ENCODE results near the gene ITSN1. TPM values are rescaled to one million over a fixed set of nuclear protein-coding genes. Genes with fewer than 3 reads are reported as not detected.
"Not testable (repeated sequence)": the region's sequence is repeated elsewhere in the genome, so short reads cannot be mapped to it uniquely, and the experiment has no call there.

The ITSN1 gene
- total RNA-seq, 1 donor from 2014 or later = 4.5 TPM

DNA sequence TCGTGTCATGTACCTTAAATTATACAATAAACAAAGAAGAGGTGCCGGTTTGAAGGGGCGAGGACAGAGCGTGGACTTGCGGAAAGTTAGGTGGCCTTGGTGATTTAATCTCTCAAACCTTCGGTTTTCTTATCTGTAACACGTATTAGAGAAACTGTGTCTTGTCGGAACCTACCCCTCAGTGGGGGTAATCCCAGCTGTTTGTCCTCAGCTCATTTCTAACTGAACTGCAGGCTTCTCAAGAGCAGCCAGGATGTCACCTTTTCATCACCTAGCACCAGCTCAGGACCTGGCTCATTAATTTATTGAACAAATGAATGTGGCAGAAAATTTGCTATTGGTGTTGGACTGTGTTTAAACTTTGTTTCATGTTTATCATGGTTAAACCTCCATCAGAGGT is 31.2 kb downstream of the ITSN1 start:
- no peak for DNase-seq (ENCODE audit: low spot score)
- Mint-ChIP-seq H3K27me3 (ENCODE audit: insufficient read depth) (peaks cover 8% of the 10 kb centered on the region), H3K36me3 (ENCODE audit: low read depth) (no peaks in the 10 kb centered on the region), H3K4me3 (no peak overlapping the region), H3K4me1 (ENCODE audit: low read depth) (no peaks in the 10 kb centered on the region), H3K27ac (no peak overlapping the region), H3K9me3 (no peaks in the 10 kb centered on the region)
- intact Hi-C loops (cut with micrococcal nuclease) = no loop called here

DNA sequence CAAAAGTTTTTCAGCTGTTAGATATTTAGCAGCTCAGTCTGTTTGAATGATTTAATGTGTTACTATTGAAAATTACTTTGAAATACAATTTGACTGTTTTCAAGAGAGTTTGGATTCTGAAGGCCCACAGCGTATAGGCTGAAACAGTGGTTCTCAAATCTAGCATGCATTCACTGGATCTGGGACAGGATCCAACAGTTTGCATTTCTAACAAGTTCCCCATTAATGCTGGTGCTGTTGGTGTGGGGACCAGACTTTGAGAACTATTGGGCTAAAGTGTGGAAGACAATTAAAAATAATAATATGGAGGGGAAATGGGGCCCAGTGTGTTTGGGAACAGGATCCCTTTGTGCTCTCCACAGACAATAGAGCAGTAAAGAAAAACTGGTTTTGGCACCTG is 31.9 kb downstream of the ITSN1 start:
- intact Hi-C loops (cut with micrococcal nuclease) = no loop called here
- Mint-ChIP-seq H3K27ac (no peak overlapping the region), H3K9me3 (no peaks in the 10 kb centered on the region), H3K36me3 (ENCODE audit: low read depth) (no peaks in the 10 kb centered on the region), H3K27me3 (ENCODE audit: insufficient read depth) (peaks cover 8% of the 10 kb centered on the region), H3K4me3 (no peak overlapping the region), H3K4me1 (ENCODE audit: low read depth) (no peaks in the 10 kb centered on the region)
- no peak for DNase-seq (ENCODE audit: low spot score)

DNA sequence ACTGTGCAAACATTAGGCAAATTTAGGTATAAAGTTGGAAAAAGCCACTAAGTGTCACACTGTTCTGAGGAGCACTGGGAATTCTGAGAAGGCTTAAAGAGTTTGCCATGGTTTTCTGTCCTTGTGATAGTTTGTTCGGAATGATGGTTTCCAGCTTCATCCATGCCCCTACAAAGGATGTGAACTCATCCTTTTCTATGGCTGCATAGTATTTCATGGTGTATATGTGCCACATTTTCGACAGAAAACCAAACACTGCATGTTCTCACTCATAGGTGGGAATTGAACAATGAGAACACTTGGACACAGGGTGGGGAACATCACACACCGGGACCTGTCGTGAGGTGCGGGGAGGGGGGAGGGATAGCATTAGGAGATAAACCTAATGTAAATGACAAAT is 34.4 kb downstream of the ITSN1 start:
- H3K36me3 Mint-ChIP-seq (ENCODE audit: low read depth); H3K27ac Mint-ChIP-seq; H3K4me1 Mint-ChIP-seq (ENCODE audit: low read depth); H3K9me3 Mint-ChIP-seq; intact Hi-C loops (cut with micrococcal nuclease); H3K27me3 Mint-ChIP-seq (ENCODE audit: insufficient read depth); H3K4me3 Mint-ChIP-seq; DNase-seq (ENCODE audit: low spot score): not testable (repeated sequence)

DNA sequence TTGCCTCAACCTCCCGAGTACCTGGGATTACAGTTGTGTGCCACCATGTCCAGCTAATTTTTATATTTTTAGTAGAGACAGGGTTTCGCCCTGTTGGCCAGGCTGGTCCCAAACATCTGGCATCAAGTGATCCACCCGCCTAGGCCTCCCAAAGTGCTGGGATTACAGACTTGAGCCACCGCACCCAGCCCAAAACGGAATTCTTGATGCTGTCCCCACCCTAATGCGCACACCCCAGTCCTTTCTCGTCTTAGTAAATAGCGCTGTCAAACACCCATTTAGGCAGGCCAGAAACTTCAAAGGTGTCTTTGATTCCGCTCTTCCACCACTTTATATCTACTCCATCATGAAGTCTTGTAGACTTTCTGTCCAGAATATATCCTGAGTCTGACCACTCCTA is 35.1 kb downstream of the ITSN1 start:
- intact Hi-C loops (cut with micrococcal nuclease) = no loop called here
- no peak for DNase-seq (ENCODE audit: low spot score)
- no peak overlapping the region for H3K27ac Mint-ChIP-seq
- H3K9me3 Mint-ChIP-seq = no peaks in the 10 kb centered on the region
- no peaks in the 10 kb centered on the region for H3K4me1 Mint-ChIP-seq (ENCODE audit: low read depth)
- H3K4me3 Mint-ChIP-seq = no peak overlapping the region
- H3K27me3 Mint-ChIP-seq (ENCODE audit: insufficient read depth) = peaks cover 6% of the 10 kb centered on the region
- no peaks in the 10 kb centered on the region for H3K36me3 Mint-ChIP-seq (ENCODE audit: low read depth)

DNA sequence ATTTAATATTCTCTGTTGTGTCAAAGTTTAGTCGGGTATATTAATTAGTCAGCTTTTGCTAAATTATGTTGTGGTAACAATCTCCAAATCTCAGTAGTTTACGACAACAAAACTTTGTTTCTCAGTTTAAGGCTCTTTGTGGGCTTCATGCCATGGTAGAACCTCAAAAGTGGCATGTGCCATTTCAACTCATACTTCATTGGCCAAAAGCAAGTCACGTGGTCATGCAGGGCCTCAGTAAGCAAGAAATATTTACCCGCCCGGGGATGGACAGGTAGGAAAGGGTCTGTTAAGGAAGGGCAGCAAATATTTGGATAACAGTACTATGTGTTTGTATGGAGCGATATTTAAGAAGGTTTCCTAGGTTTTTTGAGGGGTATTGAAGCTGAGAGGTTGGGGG is 38.6 kb downstream of the ITSN1 start:
- H3K27me3 Mint-ChIP-seq (ENCODE audit: insufficient read depth) = peaks cover 13% of the 10 kb centered on the region
- H3K36me3 Mint-ChIP-seq (ENCODE audit: low read depth) = no peaks in the 10 kb centered on the region
- intact Hi-C loops (cut with micrococcal nuclease) = no loop called here
- no peak for DNase-seq (ENCODE audit: low spot score)
- no peaks in the 10 kb centered on the region for H3K4me1 Mint-ChIP-seq (ENCODE audit: low read depth)
- no peak overlapping the region for H3K27ac Mint-ChIP-seq
- H3K4me3 Mint-ChIP-seq = no peak overlapping the region
- no peaks in the 10 kb centered on the region for H3K9me3 Mint-ChIP-seq

DNA sequence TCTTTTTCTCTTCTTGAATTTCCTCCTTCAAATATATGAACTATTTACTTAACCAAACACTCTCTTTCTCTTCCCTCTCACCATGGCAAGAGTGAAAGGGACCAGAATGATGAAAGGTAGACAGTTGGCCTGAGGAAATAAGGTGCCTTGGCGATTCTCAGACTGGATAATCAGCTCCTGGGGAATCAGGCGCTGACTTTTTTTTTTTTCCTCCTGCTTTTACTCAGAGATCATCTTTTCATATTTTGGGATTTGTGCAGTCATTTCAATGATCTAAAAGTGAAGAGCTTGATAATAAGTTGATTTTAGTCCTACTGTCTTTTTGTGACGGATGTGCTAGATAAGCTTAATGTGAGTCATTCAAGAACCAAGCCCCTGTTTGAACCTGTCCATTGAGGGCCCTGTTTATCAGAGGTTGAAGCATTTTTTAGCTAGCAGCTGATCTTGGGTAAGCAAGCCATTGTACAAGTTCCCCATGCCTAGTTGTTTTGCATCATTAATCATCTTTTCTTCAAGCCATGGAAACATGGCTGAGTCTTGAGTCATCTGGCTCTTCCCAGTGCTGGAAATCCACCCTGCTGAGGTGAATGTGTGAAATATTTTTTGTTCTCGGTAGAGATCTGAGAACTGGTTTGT is 40.8 kb downstream of the ITSN1 start:
- no peaks in the 10 kb centered on the region for H3K36me3 Mint-ChIP-seq (ENCODE audit: low read depth)

DNA sequence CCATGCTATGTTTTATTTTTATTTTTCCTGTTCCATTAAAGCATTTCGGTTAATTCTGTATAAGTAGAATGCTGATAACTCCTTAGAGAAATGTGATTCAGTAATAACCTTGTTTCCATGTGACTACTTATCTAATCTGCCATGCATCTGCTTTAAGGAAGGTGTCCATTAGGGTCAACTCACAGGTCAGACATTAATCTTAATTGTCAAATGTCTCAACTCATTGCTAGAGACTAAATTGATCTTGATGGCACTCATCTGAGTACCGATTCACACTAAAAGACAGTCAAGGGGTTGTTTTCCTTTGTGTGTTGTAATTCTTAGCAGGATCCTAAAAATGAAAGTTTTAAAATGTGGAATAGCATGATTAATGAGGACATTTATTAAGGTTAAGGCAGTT is 41.8 kb downstream of the ITSN1 start:
- intact Hi-C loops (cut with micrococcal nuclease) = no loop called here
- Mint-ChIP-seq H3K27ac (no peak overlapping the region), H3K4me1 (ENCODE audit: low read depth) (no peaks in the 10 kb centered on the region), H3K9me3 (no peaks in the 10 kb centered on the region), H3K36me3 (ENCODE audit: low read depth) (no peaks in the 10 kb centered on the region), H3K4me3 (no peak overlapping the region), H3K27me3 (ENCODE audit: insufficient read depth) (peaks cover 15% of the 10 kb centered on the region)
- no peak for DNase-seq (ENCODE audit: low spot score)

More for the DNA sequence above, 40.8 kb downstream of the ITSN1 start:
- Mint-ChIP-seq H3K9me3 (no peaks in the 10 kb centered on the region), H3K27me3 (ENCODE audit: insufficient read depth) (peaks cover 13% of the 10 kb centered on the region), H3K27ac (no peak overlapping the region), H3K4me1 (ENCODE audit: low read depth) (no peaks in the 10 kb centered on the region), H3K4me3 (no peak overlapping the region)
- DNase-seq (ENCODE audit: low spot score) = no peak
- intact Hi-C loops (cut with micrococcal nuclease) = no loop called here

DNA sequence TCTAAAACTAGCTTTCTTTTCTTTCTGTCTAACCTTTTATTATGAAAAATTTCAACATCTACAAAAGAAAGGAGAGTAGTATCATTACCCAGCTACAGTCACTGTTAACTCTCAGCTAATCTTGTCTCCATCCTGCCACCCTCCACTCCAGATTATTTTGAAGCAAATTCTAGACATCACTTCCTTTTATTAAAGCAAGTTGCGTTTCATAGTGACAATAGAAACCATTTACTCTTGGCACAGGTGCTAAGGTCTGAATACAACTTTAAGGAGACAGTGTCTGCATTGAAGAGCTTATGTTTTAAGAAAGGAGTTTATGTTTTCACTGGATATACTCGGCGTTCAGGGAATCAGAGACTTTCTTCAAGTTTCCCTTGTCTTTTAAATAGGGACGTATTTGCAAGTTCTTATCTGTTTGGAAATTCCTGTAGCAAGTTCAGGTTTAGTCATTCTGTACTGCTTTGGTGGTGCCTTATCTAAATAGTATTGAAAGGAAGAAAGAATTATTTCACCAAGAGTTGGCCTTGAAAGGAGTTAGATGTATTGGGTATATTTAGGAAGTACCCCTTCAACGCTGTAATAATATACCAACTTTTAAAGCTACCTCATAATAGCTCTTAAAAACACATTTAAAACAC is 42.7 kb downstream of the ITSN1 start:
- no peak for DNase-seq (ENCODE audit: low spot score)
- Mint-ChIP-seq H3K4me1 (ENCODE audit: low read depth) (no peaks in the 10 kb centered on the region), H3K36me3 (ENCODE audit: low read depth) (no peaks in the 10 kb centered on the region), H3K4me3 (no peak overlapping the region), H3K9me3 (no peaks in the 10 kb centered on the region), H3K27me3 (ENCODE audit: insufficient read depth) (peaks cover 15% of the 10 kb centered on the region), H3K27ac (no peak overlapping the region)
- intact Hi-C loops (cut with micrococcal nuclease) = no loop called here

DNA sequence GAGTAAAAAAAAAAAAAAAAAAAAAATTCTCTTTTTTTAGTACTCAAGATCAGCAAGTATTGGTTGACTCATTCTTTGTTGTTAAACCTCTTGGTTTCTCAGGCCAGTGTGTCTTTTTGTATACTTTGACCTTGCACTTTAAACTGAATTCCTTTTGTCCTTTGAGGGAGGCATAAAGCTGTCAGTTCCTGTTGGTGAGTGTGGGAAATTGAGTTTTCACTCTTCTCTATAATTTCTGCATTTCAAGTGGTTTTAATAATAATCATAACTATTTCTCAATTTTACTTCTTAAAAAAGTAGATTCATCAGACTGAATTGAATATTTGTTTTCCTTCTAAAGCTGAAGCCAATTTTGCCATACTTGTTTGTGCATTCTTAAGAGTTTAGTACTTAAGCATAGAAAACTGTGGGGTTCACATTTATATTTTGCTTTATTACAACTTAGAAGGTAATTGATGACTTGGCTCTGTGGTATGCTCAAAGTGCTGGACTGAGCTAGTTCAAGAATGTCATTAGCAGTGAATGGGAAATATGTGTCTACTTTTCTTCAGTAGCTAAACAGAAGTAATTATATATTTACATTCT is 43.4 kb downstream of the ITSN1 start:
- no peak for DNase-seq (ENCODE audit: low spot score)
- Mint-ChIP-seq H3K4me3 (no peak overlapping the region), H3K36me3 (ENCODE audit: low read depth) (no peaks in the 10 kb centered on the region), H3K9me3 (no peaks in the 10 kb centered on the region), H3K4me1 (ENCODE audit: low read depth) (no peaks in the 10 kb centered on the region), H3K27ac (no peak overlapping the region), H3K27me3 (ENCODE audit: insufficient read depth) (peaks cover 15% of the 10 kb centered on the region)
- intact Hi-C loops (cut with micrococcal nuclease) = no loop called here

DNA sequence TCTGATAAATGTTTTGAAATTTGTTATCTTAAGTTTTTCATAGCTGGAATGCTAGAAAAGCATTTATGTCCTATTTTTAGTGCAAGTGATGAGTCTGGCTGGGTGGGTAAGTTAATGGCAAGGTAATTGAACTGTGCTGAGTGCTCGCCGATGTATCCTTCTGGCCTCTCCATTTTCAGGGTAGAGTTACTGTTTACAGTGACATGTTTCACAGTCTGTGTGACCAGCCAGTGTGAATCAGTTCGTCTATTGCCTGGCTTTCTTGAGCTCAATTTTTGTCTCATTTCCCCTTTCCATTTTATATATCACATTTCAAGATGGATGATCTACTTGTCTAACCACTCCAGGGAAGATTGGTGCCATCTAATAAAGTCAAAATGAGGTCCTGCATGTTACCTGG is 44.1 kb downstream of the ITSN1 start:
- peaks cover 15% of the 10 kb centered on the region for H3K27me3 Mint-ChIP-seq (ENCODE audit: insufficient read depth)
- H3K4me3 Mint-ChIP-seq = no peak overlapping the region
- no peaks in the 10 kb centered on the region for H3K36me3 Mint-ChIP-seq (ENCODE audit: low read depth)
- no peak for DNase-seq (ENCODE audit: low spot score)
- no peaks in the 10 kb centered on the region for H3K4me1 Mint-ChIP-seq (ENCODE audit: low read depth)
- no peaks in the 10 kb centered on the region for H3K9me3 Mint-ChIP-seq
- no peak overlapping the region for H3K27ac Mint-ChIP-seq
- intact Hi-C loops (cut with micrococcal nuclease) = no loop called here

DNA sequence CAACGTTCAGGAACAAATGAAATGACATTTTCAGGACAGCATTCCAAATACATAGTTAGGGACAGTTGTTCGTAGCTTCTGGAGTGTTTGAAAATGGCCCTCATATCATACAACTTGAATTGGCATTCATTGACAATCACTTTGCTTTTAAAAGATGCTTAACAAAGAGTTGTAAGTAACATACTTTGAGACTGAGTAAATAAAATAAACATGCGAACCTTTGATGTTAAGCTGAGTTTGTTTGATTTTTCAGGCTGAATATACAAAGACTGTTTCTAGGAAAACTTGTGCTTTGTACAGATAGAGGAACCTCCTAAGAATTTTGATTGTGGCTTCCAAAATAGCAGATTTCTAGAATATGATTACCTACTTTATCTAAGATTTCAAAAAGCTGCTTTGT is 45.3 kb downstream of the ITSN1 start:
- H3K27ac Mint-ChIP-seq = no peak overlapping the region
- no peaks in the 10 kb centered on the region for H3K36me3 Mint-ChIP-seq (ENCODE audit: low read depth)
- no peak for DNase-seq (ENCODE audit: low spot score)
- intact Hi-C loops (cut with micrococcal nuclease) = no loop called here
- H3K4me3 Mint-ChIP-seq = no peak overlapping the region
- no peaks in the 10 kb centered on the region for H3K9me3 Mint-ChIP-seq
- peaks cover 15% of the 10 kb centered on the region for H3K27me3 Mint-ChIP-seq (ENCODE audit: insufficient read depth)
- no peaks in the 10 kb centered on the region for H3K4me1 Mint-ChIP-seq (ENCODE audit: low read depth)

DNA sequence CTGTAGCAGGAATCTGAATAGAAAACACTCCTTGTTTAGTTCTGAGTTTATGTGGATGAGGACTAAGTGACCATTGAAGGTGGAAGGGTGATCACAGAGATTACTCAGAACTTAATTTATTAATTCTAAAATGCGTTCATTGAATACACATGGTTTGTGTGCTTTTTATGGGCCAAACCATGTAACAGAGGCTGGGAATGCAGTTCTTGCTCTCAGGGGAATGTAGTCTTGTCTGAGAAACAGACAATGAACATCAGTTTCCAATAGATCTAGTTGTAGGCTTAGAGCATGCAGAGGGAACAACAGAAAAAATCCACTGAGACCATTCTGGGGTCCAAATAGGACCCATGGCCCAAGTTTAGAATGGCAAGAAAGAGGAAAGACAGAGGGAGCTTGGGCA is 46.1 kb downstream of the ITSN1 start:
- no peaks in the 10 kb centered on the region for H3K4me1 Mint-ChIP-seq (ENCODE audit: low read depth)
- no peaks in the 10 kb centered on the region for H3K36me3 Mint-ChIP-seq (ENCODE audit: low read depth)
- no peak for DNase-seq (ENCODE audit: low spot score)
- H3K9me3 Mint-ChIP-seq = no peaks in the 10 kb centered on the region
- no peak overlapping the region for H3K27ac Mint-ChIP-seq
- H3K27me3 Mint-ChIP-seq (ENCODE audit: insufficient read depth) = peaks cover 16% of the 10 kb centered on the region
- H3K4me3 Mint-ChIP-seq = no peak overlapping the region
- intact Hi-C loops (cut with micrococcal nuclease) = no loop called here

DNA sequence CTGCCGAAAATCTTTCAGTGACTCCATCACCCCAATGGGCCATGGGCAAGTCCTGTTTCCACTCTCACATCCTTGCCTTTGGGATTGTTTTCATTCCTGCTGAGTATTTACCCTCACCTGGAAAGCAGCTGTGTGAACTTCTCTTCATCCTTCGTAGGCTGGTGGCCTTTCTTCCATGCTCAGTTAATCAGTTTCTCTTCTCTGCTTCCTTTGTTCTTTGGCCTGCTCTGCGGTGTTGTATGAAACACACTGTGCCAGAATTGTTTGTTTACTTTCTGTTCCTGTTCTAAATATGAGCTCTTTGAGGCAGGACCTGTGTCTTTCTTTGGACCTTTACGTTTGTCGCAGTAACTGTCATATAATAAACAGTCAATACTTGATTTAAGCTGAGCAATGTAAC is 48.6 kb downstream of the ITSN1 start:
- H3K27me3 Mint-ChIP-seq (ENCODE audit: insufficient read depth) = peaks cover 3% of the 10 kb centered on the region
- no peak overlapping the region for H3K27ac Mint-ChIP-seq
- DNase-seq (ENCODE audit: low spot score) = no peak
- H3K36me3 Mint-ChIP-seq (ENCODE audit: low read depth) = no peaks in the 10 kb centered on the region
- no peaks in the 10 kb centered on the region for H3K9me3 Mint-ChIP-seq
- H3K4me3 Mint-ChIP-seq = no peak overlapping the region
- no peaks in the 10 kb centered on the region for H3K4me1 Mint-ChIP-seq (ENCODE audit: low read depth)
- intact Hi-C loops (cut with micrococcal nuclease) = no loop called here
